H9 (cell line): ENCODE measurements around the gene ADAM20. TPM values are rescaled to one million over a fixed set of nuclear protein-coding genes. Genes with fewer than 3 reads are reported as not detected.

Source experiments
- DNase-seq: peaks from one replicate; pipeline ENCODE4 v3.0.0-alpha.2; 2017
- H2AFZ ChIP-seq: one replicate; pipeline ENCODE4 v1.6.1; 2013; ENCODE audit warnings: mild to moderate bottlenecking, low read length, control low read depth, moderate library complexity
- H2AK5ac ChIP-seq: 2 replicates; pipeline ENCODE4 v1.6.1; 2013; ENCODE audit warnings: low read length, control low read depth, mixed read lengths; ENCODE audit not compliant: insufficient read length
- H2BK120ac ChIP-seq: one replicate; pipeline ENCODE4 v1.6.1; 2013; ENCODE audit warnings: low read depth, mild to moderate bottlenecking, low read length, control low read depth, inconsistent platforms; ENCODE audit not compliant: poor library complexity, severe bottlenecking
- H2BK12ac ChIP-seq: 2 replicates; pipeline ENCODE4 v1.6.1; 2013; ENCODE audit warnings: low read length, control low read depth, mixed read lengths, low read depth; ENCODE audit not compliant: insufficient read length
- H2BK15ac ChIP-seq: 2 replicates; pipeline ENCODE4 v1.6.1; 2013; ENCODE audit warnings: low read depth, low read length, control low read depth
- H2BK20ac ChIP-seq: one replicate; pipeline ENCODE4 v1.6.1; 2013; ENCODE audit warnings: low read depth, mild to moderate bottlenecking, low read length, control low read depth, inconsistent platforms; ENCODE audit not compliant: poor library complexity, severe bottlenecking
- H2BK5ac ChIP-seq: 2 replicates; pipeline ENCODE4 v1.6.1; 2013; ENCODE audit warnings: low read length, control low read depth, mixed read lengths; ENCODE audit not compliant: insufficient read length
- H3K14ac ChIP-seq: 2 replicates; pipeline ENCODE4 v1.6.1; 2013; ENCODE audit warnings: low read length, control low read depth; ENCODE audit not compliant: insufficient read depth
- H3K18ac ChIP-seq: 2 replicates; pipeline ENCODE4 v1.6.1; 2013; ENCODE audit warnings: low read depth, mild to moderate bottlenecking, mixed read lengths, low read length, control low read depth; ENCODE audit not compliant: insufficient read length
- H3K23ac ChIP-seq: 2 replicates; pipeline ENCODE4 v1.6.1; 2013; ENCODE audit warnings: low read length, control low read depth, mixed read lengths, low read depth; ENCODE audit not compliant: insufficient read length
- H3K23me2 ChIP-seq: 2 replicates; pipeline ENCODE4 v1.6.1; 2013; ENCODE audit warnings: low read depth, mild to moderate bottlenecking, mixed read lengths, low read length, control low read depth; ENCODE audit not compliant: insufficient read length, poor library complexity, severe bottlenecking
- H3K27ac ChIP-seq: 2 replicates; pipeline ENCODE4 v1.5.1; 2013; ENCODE audit warnings: low read length, control low read depth, mixed read lengths, low read depth; ENCODE audit not compliant: insufficient read length
- H3K27me3 ChIP-seq: 2 replicates; pipeline ENCODE4 v1.6.1; 2013; ENCODE audit warnings: low read length, control low read depth, inconsistent platforms; ENCODE audit not compliant: insufficient read depth
- H3K4ac ChIP-seq: 2 replicates; pipeline ENCODE4 v1.6.1; 2013; ENCODE audit warnings: low read depth, mild to moderate bottlenecking, control low read depth, inconsistent platforms, low read length, moderate library complexity
- H3K4me1 ChIP-seq: 2 replicates; pipeline ENCODE4 v1.6.1; 2013; ENCODE audit warnings: low read length, control low read depth, inconsistent platforms; ENCODE audit not compliant: insufficient read depth
- H3K4me2 ChIP-seq: 2 replicates; pipeline ENCODE4 v1.6.1; 2013; ENCODE audit warnings: low read length, control low read depth, mixed read lengths; ENCODE audit not compliant: insufficient read length, insufficient read depth
- H3K56ac ChIP-seq: 2 replicates; pipeline ENCODE4 v1.6.1; 2013; ENCODE audit warnings: low read depth, mild to moderate bottlenecking, mixed read lengths, low read length, control low read depth; ENCODE audit not compliant: insufficient read length
- H3K79me1 ChIP-seq: 2 replicates; pipeline ENCODE4 v1.6.1; 2013; ENCODE audit warnings: low read depth, mild to moderate bottlenecking, moderate library complexity, low read length, control low read depth, inconsistent platforms; ENCODE audit not compliant: insufficient read depth, poor library complexity, severe bottlenecking
- H3K79me2 ChIP-seq: 2 replicates; pipeline ENCODE4 v1.6.1; 2013; ENCODE audit warnings: low read length, control low read depth, inconsistent platforms; ENCODE audit not compliant: insufficient read depth
- H3K9ac ChIP-seq: 2 replicates; pipeline ENCODE4 v1.6.1; 2013; ENCODE audit warnings: low read length, control low read depth, mixed read lengths; ENCODE audit not compliant: insufficient read length; ENCODE audit errors: extremely low read depth
- H3K9me3 ChIP-seq: one replicate; pipeline ENCODE4 v1.6.1; 2013; ENCODE audit warnings: low read depth, low read length, inconsistent platforms; ENCODE audit not compliant: control insufficient read depth
- H3T11ph ChIP-seq: one replicate; pipeline ENCODE4 v1.6.1; 2013; ENCODE audit warnings: mild to moderate bottlenecking, low read length, control low read depth, inconsistent platforms
- H4K20me1 ChIP-seq: one replicate; pipeline ENCODE4 v1.6.1; 2013; ENCODE audit not compliant: control insufficient read depth, insufficient read length, insufficient read depth
- H4K5ac ChIP-seq: 2 replicates; pipeline ENCODE4 v1.6.1; 2013; ENCODE audit warnings: low read depth, mild to moderate bottlenecking, mixed read lengths, low read length, control low read depth; ENCODE audit not compliant: insufficient read length
- H4K8ac ChIP-seq: replicated peaks from 2 replicates; pipeline ENCODE4 v1.6.1; 2013; ENCODE audit warnings: low read length, control low read depth, mixed read lengths, low read depth; ENCODE audit not compliant: insufficient read length
- H4K91ac ChIP-seq: 2 replicates; pipeline ENCODE4 v1.6.1; 2013; ENCODE audit warnings: low read depth, mild to moderate bottlenecking, moderate library complexity, mixed read lengths, low read length, control low read depth; ENCODE audit not compliant: insufficient read length
- H3K27ac Mint-ChIP-seq, 3 experiments: 2 replicates in 2 of 3; 3 replicates in 1 of 3; pipeline ENCODE4 v1.8.0; 2020 to 2021; ENCODE audit warnings: mixed read lengths in 3 of 3, mild to moderate bottlenecking in 1 of 3, moderate library complexity in 1 of 3
- H3K27me3 Mint-ChIP-seq: 2 replicates; pipeline ENCODE4 v1.8.0; 2021; ENCODE audit warnings: low read depth, mild to moderate bottlenecking, moderate library complexity, mixed read lengths
- H3K36me3 Mint-ChIP-seq, 3 experiments: 2 replicates in 2 of 3; 3 replicates in 1 of 3; pipeline ENCODE4 v1.8.0; 2020 to 2021; ENCODE audit warnings: low read depth in 3 of 3, mixed read lengths in 3 of 3; ENCODE audit not compliant: insufficient read depth in 1 of 3
- H3K4me1 Mint-ChIP-seq, 2 experiments: 2 replicates each; pipeline ENCODE4 v1.8.0; 2020; ENCODE audit warnings: mixed read lengths in 2 of 2
- H3K4me3 Mint-ChIP-seq, 2 experiments: 2 replicates in 1 of 2; 3 replicates in 1 of 2; pipeline ENCODE4 v1.8.0; 2020 to 2021; ENCODE audit warnings: mild to moderate bottlenecking in 2 of 2, mixed read lengths in 2 of 2, moderate library complexity in 1 of 2
- H3K9me3 Mint-ChIP-seq, 2 experiments: 2 replicates in 1 of 2; 3 replicates in 1 of 2; pipeline ENCODE4 v1.8.0; 2020; ENCODE audit warnings: mild to moderate bottlenecking in 2 of 2, mixed read lengths in 2 of 2, moderate library complexity in 1 of 2
- total RNA-seq: library from RNA; stranded (reverse); gene quantifications from 2 replicates; pipeline ENCODE4 v1.2.1, GENCODE V29; 2021
- TF ChIP-seq, protein P1 (sequence below): fragments of 200-600 bp; sonication (generic); conservative IDR thresholded peaks from 3 replicates; pipeline ENCODE4 v1.8.0; 2021; ENCODE audit warnings: antibody characterized with exemption, mild to moderate bottlenecking

Gene ADAM20
- total RNA-seq, 1 experiment from 2014 or later = 0.28 TPM

- Histone ChIP-seq H3K4me1 (no peaks in the 10 kb centered on the region), H3K4ac (no peak overlapping the region), H3K18ac (no peak overlapping the region), H3K56ac (no peak overlapping the region), H3T11ph (no peak overlapping the region), H2BK120ac (no peak overlapping the region), H3K14ac (no peak overlapping the region), H3K27me3 (no peaks in the 10 kb centered on the region), H3K4me2 (no peak overlapping the region), H3K79me2 (no peaks in the 10 kb centered on the region), H2BK15ac (no peak overlapping the region), H2BK12ac (no peak overlapping the region), H3K9ac (no peak overlapping the region), H3K79me1 (no peaks in the 10 kb centered on the region), H2BK20ac (no peak overlapping the region), H2BK5ac (no peak overlapping the region), H4K20me1 (no peaks in the 10 kb centered on the region), H3K9me3 (peaks cover 13% of the 10 kb centered on the region), H4K5ac (no peak overlapping the region), H2AK5ac (no peak overlapping the region), H3K23me2 (no peaks in the 10 kb centered on the region), H4K91ac (no peak overlapping the region), H4K8ac (no peak overlapping the region), H3K27ac (no peak overlapping the region), H3K23ac (no peak overlapping the region), H2AFZ (no peak overlapping the region)
- DNase-seq = no peak
- H3K27me3 Mint-ChIP-seq = no peaks in the 10 kb centered on the region
- H3K4me1 Mint-ChIP-seq = no peaks in the 10 kb centered on the region
- H3K27ac Mint-ChIP-seq = no peak overlapping the region
- TF ChIP-seq, protein P1, sequence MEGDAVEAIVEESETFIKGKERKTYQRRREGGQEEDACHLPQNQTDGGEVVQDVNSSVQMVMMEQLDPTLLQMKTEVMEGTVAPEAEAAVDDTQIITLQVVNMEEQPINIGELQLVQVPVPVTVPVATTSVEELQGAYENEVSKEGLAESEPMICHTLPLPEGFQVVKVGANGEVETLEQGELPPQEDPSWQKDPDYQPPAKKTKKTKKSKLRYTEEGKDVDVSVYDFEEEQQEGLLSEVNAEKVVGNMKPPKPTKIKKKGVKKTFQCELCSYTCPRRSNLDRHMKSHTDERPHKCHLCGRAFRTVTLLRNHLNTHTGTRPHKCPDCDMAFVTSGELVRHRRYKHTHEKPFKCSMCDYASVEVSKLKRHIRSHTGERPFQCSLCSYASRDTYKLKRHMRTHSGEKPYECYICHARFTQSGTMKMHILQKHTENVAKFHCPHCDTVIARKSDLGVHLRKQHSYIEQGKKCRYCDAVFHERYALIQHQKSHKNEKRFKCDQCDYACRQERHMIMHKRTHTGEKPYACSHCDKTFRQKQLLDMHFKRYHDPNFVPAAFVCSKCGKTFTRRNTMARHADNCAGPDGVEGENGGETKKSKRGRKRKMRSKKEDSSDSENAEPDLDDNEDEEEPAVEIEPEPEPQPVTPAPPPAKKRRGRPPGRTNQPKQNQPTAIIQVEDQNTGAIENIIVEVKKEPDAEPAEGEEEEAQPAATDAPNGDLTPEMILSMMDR = no peak
- peaks cover 33 to 34% (median 34%) of the 10 kb centered on the region in 3 experiments for H3K36me3 Mint-ChIP-seq
- no peak overlapping the region for H3K4me3 Mint-ChIP-seq
- peaks cover 30 to 31% of the 10 kb centered on the region in 2 experiments for H3K9me3 Mint-ChIP-seq
These were observed 23.6 kb upstream of the ADAM20 start for GRCh38 chr14:70558356-70558755.
